Measurements from ENCODE around the gene AQP1. TPM values are rescaled to one million over a fixed set of nuclear protein-coding genes. Genes with fewer than 3 reads are reported as not detected.

The AQP1 gene
- polyA plus RNA-seq, 1 experiment = 3.9 TPM

- no peak overlapping the region for H3K4me3 ChIP-seq (ENCODE audit: low read depth, low read length)
- H3K27me3 ChIP-seq (ENCODE audit: control insufficient read depth, insufficient read depth, low read length) = no peaks in the 10 kb centered on the region
- POLR2A ChIA-PET = no interaction called here
- H3K36me3 ChIP-seq (ENCODE audit: control insufficient read depth, insufficient read depth, low read length) = no peaks in the 10 kb centered on the region
- no peak for DNase-seq (ENCODE audit: low read depth)
- no peak for TF ChIP-seq CTCF (IDR thresholded peaks at IDR 0.05; ENCODE audit: insufficient read depth, low read depth, low read length)
- CTCF ChIA-PET = interaction anchor here (1.1 to 6.4 kb wide), 3 partner anchors 9 to 28 kb away, joined by 4 to 51 read pairs (median 7); no protein-coding TSS in a partner anchor
These were observed 8.4 kb downstream of the AQP1 start for GRCh38 chr7:30920021-30920583.

- POLR2A ChIA-PET = no interaction called here
- CTCF ChIA-PET = interaction anchor here (1.1 to 6.4 kb wide), 4 partner anchors 8 to 214 kb away, joined by 3 to 51 read pairs (median 6); no protein-coding TSS in a partner anchor
- Histone ChIP-seq H3K36me3 (ENCODE audit: control insufficient read depth, insufficient read depth, low read length) (no peaks in the 10 kb centered on the region), H3K27me3 (ENCODE audit: control insufficient read depth, insufficient read depth, low read length) (no peaks in the 10 kb centered on the region), H3K4me3 (ENCODE audit: low read depth, low read length) (no peak overlapping the region)
- TF ChIP-seq CTCF (IDR thresholded peaks at IDR 0.05; ENCODE audit: insufficient read depth, low read depth, low read length) = no peak
- DNase-seq (ENCODE audit: low read depth) = no peak
These were observed 9.2 kb downstream of the AQP1 start for GRCh38 chr7:30920584-30921539.

DNA sequence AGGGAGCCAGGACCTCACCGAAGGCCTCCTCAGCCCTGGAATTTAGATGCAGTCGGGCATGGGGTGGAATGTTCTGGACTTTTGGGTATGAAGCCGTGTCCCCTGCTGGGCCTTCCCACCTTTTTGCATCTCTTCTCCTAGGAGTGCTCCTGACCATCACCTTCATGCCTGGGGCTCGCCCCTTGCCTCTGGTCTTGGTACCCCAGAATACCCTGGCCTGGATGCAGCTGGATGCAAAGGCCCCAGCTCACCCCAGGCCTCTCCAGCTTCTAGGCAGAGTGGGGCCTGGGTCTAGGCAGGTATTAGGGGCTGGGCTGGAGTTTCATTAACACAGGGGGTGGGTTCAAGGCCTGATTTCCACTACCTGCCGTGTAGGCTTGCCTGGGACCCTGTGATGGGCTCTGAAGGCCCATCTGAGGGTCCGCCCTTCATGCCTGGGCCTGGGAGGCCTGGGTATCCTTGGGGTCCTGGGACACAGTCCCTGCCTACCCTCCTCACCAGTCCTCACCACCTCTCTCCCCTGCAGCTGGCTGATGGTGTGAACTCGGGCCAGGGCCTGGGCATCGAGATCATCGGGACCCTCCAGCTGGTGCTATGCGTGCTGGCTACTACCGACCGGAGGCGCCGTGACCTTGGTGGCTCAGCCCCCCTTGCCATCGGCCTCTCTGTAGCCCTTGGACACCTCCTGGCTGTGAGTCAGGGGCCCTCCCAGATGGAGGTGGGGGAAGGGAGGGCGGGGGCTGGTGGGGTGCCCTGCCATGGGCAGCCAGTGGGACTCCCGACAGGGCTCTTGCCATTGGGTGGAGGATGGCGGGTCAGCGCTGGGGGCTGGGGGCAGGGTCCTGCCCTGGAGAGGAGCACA is 10.1 kb downstream of the AQP1 start:
- ChIA-PET POLR2A (no interaction called here), CTCF (interaction anchor here (1.4 to 6.4 kb wide), 3 partner anchors 12 to 213 kb away, joined by 3 to 51 read pairs (median 5); no protein-coding TSS in a partner anchor)
- no peak for TF ChIP-seq CTCF (IDR thresholded peaks at IDR 0.05; ENCODE audit: insufficient read depth, low read depth, low read length)
- H3K4me3 ChIP-seq (ENCODE audit: low read depth, low read length) = no peak overlapping the region
- no peaks in the 10 kb centered on the region for H3K36me3 ChIP-seq (ENCODE audit: control insufficient read depth, insufficient read depth, low read length)
- H3K27me3 ChIP-seq (ENCODE audit: control insufficient read depth, insufficient read depth, low read length) = no peaks in the 10 kb centered on the region
- no peak for DNase-seq (ENCODE audit: low read depth)

DNA sequence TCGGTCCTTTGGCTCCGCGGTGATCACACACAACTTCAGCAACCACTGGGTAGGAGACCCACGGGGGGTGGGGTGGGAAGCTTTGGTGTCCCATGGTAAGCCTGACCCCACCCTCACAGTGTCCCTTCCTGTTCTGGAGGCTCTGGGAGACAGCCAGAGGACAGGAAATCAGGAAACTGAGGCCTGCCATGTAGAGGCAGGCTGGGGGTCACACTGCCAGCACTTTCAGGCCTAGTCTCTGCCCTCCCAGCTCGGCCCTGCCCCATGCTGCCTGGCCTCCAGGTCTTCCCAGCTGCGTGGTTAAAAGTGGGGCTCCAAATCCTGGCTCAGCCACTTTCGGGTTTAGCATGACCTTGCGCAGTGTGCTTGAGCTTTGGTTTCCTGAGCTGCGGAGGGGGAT is 10.9 kb downstream of the AQP1 start:
- CTCF ChIA-PET = interaction anchor here (1.4 to 6.4 kb wide), 3 partner anchors 11 to 212 kb away, joined by 3 to 51 read pairs (median 5); no protein-coding TSS in a partner anchor

More for the DNA sequence above, 10.9 kb downstream of the AQP1 start:
- no peak overlapping the region for H3K4me3 ChIP-seq (ENCODE audit: low read depth, low read length)
- 0 out of 2 replicates have a peak, but pooled peaks cover 1% of the 10 kb centered on the region for H3K27me3 ChIP-seq (ENCODE audit: control insufficient read depth, insufficient read depth, low read length)
- no peaks in the 10 kb centered on the region for H3K36me3 ChIP-seq (ENCODE audit: control insufficient read depth, insufficient read depth, low read length)
- no peak for TF ChIP-seq CTCF (IDR thresholded peaks at IDR 0.05; ENCODE audit: insufficient read depth, low read depth, low read length)
- POLR2A ChIA-PET = no interaction called here
- no peak for DNase-seq (ENCODE audit: low read depth)
